GM21528 (cell line): ENCODE data around the gene COL9A2.

Experiments used
- ATAC-seq: cut with Tn5 transposase; IDR thresholded peaks from one replicate; pipeline ENCODE4 v1.9.1; 2021; ENCODE audit warnings: mild to moderate bottlenecking, moderate library complexity; ENCODE audit not compliant: unreplicated experiment, low FRiP score

COL9A2 gene

DNA sequence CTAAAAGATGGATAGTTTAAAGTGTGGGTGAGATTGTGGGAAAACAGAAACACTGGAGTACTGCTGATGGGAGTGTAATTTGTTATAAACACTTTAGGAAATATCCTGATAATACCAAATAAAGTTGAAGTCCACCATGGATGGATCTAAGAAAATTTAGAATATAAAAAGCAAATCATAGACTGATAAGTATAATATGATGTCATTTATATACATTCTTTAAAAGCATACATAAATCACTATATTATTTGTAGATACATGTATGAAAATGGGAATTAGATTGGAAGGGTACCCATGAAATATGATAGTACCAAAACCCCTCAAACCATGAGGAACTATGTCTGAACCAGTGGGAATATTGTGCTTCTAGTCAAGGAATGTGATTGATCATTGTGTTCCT lies 51.2 kb downstream of the COL9A2 start:
- no peak for ATAC-seq

DNA sequence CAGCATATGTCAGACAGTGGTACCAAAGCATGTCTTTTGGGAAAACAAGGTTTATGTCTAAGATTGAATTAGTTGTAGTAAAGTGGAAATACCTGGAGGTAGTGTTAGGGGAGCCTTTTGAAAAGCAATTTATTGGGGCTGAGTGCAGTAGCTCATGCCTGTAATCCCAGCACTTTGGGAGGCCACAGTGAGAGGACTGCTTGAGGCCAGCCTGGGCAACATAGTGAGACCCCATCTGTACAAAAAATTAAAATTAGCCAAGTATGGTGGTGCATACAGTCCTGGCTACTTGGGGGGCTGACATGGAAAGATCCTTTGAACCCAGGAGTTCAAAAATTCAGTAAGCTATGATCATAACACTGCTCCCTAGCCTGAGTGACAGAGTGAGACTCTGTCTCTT lies 51.8 kb downstream of the COL9A2 start:
- ATAC-seq: no peak

DNA sequence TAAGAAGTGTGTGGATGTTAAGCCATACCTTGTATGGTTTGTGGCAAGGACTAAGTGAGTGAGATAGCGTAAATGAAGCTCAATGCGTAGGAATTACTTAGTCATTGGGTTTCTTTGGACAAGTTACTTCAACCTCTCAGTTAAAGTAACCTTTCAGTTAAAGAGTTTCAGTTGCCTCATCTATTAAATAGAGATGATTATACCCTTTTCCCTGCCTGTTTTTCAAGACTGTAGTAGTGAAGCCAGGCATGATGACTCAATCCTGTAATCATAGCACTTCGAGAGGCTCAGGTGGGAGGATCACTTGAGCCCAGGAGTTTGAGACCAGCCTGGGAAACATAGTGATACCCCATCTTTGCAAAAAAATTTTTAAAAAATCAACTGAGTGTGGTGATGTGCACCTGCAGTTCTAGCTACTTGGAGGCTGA lies 52.7 kb downstream of the COL9A2 start:
- ATAC-seq: no peak

DNA sequence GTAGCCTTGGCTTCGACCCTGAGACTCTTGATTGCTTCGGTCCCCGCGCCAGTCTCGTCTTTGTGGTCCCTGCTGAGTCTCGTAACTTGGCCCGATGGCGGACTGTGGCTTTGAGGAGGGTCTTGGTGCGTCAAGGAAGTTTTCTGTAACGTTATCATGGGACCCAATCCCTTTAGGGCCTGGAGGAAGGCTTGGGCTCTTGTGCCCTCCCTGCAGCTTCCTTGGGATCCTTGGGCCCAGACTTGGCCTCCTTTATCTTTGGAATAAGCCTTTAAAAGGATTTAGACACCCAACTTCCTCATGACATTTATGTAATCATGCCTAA lies 58.7 kb downstream of the COL9A2 start:
- no peak for ATAC-seq

DNA sequence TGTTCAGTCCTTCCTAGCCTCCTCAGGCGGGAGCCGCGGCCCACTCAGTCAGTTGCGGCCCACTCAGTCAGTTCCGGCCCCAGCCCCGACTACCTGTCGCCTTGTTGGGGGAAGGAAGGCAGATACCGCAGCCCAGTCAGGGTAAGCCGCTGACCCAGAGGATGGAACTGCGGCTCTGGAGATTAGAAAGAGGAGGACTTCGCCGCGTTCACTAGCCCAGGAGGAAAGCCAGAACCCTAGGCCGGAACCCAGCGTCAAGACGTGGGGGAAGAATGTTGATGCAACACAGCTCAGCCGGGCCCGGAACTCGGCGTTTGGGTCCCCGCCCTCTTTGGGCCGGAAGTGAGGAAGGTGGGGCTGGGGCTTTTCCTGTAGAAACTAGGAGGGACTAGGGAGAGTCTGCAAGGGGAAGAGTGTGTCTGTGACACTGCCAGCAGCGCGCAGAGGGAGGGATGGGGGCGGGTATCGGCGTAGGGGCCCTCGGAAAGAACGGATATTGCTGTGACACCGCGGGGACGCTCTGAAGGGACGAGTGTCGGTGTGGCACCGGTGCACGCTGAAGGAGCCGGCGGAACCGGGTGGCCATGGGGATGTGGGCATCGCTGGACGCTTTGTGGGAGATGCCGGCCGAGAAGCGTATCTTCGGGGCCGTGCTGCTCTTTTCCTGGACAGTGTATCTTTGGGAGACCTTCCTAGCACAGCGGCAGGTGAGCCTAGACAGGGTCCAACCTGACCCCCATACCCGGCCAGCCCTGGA lies 59.2 kb downstream of the COL9A2 start, which contains the start of gene ZMPSTE24:
TSS of gene ZMPSTE24 (plus strand) at position 549 of the 757 bp plus-strand sequence. CDS start at position 585, 36 bp downstream.
- ATAC-seq: peak; percentile 87

DNA sequence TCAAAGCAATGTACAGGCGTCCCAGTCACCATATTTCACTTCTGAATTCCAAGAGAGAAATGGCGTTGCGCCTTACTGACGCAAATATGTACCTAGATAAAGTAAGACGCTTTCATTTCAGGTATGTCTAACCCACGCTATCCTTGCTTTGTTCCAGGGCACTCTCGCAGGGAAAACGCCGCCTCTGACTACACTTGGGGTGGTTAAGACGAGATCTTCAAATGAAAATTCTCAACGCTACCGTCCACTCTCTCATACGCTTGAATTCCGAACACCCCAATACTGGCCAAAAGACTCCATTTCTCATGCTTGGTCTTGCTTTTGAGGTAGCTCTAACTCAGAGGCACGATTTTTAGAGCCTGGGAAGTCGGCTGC lies 59.8 kb downstream of the COL9A2 start:
- ATAC-seq: peak; percentile 6

DNA sequence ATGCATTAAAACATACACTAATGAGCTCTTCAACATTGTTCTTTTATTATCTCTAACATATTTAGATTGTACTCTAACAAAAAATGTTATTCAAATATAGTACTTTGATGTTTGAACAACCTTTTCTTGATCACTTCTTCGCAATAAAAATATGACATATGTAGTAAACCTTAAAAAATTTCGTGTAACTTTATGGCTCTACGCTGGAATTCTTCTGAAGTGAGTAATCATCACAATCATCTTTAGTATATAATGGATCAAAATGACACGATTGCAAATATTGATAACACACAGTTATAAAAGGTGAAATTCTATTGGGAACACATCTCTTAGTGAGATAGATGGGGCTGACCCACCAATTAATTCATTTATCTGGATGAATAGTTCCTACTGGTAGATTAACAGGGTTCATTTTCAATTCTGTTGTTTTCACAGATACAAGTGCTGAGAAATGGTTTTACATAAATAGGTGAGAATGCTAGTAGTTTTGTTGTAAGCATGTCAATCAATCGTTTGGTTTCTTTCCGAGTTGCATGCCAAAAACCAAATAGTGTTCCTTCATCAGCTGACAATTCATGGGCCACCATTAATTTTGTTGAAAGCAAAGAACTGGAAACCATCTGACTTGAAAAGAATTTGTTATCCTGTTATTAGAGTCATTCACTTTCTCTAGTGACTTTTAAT lies 60.5 kb downstream of the COL9A2 start:
- no peak for ATAC-seq

DNA sequence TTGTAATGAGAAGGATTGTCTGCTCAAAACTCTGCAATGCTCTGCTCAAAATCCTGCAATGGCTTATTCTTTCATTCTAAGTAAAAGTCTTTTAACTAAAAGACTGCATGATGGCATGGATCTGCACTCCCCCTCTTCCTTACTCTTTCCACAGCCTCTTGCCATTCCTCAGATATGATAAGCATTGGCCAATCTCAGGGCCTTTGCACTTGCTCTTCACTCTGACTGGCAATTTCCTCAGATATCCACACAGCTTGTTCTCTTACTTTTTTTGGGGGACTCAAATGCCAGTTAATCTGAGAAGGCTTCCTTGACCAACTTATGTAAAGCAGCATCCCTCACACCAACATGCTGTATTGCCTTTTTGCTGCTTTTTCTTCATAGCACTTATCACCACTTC lies 61.9 kb downstream of the COL9A2 start:
- ATAC-seq: no peak

DNA sequence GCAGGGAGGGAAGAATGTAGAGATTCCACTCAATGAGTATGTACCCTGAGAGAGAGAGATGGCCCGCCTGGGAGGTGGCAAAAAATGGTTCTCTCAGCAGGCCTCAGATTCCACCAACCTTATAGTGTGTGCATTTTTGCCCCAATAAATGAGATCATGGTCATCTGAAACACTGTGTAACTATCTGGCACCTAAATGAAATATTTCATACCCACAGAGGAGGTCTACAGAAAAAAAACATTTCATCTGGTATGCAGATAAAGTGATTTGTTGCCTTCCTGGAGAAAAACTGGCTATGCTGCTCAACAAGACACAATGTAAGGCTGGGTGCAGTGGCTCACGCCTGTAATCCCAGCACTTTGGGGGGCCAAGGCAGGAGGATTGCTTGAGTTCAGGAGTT lies 64.5 kb downstream of the COL9A2 start:
- no peak for ATAC-seq

DNA sequence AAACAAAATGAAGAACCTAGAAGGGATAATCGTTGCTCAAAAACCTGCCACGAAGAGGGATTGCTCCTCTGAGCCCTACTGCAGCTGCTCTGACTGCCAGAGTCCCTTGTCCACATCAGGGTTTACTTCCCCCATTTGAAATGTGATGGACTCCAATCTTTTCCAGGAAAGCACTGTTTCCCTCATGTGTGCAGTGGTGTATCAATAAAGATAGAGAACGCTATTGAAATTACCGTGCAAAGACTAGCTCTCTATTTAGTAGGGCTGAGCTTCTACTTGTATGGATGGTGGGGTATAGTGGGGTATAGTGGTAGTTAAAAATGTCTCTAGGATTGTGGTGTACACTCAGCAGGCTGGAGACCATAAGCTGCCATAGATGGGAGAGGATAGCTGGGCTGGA lies 65.6 kb downstream of the COL9A2 start:
- ATAC-seq: no peak
